ENCODE measurements around the gene ZBTB24. TPM values are rescaled to one million over a fixed set of nuclear protein-coding genes. Genes with fewer than 3 reads are reported as not detected.

Gene ZBTB24
- total and polyA plus RNA-seq, 3 donors from 2014 or later, result 8.1 to 13.3 (median 12.4) TPM

DNA sequence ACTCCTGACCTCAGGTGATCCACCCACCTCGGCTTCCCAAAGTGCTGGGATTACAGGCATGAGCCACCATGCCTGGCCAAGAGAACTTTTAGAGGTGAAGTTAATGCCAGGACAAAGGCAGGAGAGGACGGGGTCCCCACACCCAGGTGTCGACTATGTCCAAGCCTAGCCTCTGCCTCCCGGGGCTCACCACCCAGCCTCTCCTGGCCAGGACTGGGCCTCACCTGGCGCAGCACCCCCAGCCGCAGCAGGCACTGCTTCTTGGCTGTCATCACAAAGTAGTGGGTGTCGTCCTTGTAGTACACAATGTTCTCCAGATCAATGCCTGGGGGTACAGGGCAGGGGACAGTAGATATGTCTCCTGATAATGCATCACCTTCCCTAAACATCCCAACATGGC, 31.6 kb downstream of the ZBTB24 start:
- peaks cover 11% of the 10 kb centered on the region for H3K4me1 ChIP-seq
- intact Hi-C loops (cut with DNase I; ENCODE audit: low total_unique reads), result no loop called here
- H3K27ac ChIP-seq, result no peak overlapping the region
- H3K36me3 ChIP-seq (ENCODE audit: low read depth, missing control alignments), result no peaks in the 10 kb centered on the region
- no peaks in the 10 kb centered on the region for H3K27me3 ChIP-seq
- DNase-seq, result no peak
- TF ChIP-seq POLR2A (IDR thresholded peaks at IDR 0.05) (no peak), CTCF (IDR thresholded peaks at IDR 0.05) (no peak)
- WGBS, 2 donors, result 95 to 96% methylated on average over 7 of the region's 7 CpGs
- H3K4me3 ChIP-seq, result no peak overlapping the region
- H3K9me3 ChIP-seq, result no peaks in the 10 kb centered on the region

DNA sequence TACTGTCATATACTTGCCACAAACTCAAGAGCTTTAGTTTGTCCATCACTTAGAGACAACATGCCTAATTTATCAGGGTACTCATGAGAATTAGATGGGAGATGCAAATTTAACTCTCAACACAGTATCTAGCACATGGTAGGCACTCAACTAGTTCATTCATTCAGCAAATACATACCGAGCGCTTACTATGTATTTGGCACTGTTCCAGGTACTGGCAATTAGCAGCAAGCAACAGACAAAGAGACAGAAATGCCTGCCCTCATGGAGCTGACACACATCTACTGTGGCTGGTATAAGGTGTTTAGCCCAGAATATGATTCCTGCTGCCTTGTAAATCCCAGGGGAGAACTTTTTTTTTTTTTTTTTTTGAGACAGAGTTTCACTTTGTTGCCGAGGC, 32.2 kb downstream of the ZBTB24 start:
- 76 to 85% methylated on average over 3 of the region's 3 CpGs for WGBS, 2 donors
- no peaks in the 10 kb centered on the region for H3K9me3 ChIP-seq
- no peak overlapping the region for H3K4me3 ChIP-seq
- H3K36me3 ChIP-seq (ENCODE audit: low read depth, missing control alignments), result no peaks in the 10 kb centered on the region
- TF ChIP-seq CTCF (IDR thresholded peaks at IDR 0.05) (no peak), POLR2A (IDR thresholded peaks at IDR 0.05) (no peak)
- no peak overlapping the region for H3K27ac ChIP-seq
- H3K4me1 ChIP-seq, result peaks cover 11% of the 10 kb centered on the region
- no peak for DNase-seq
- H3K27me3 ChIP-seq, result no peaks in the 10 kb centered on the region
- intact Hi-C loops (cut with DNase I; ENCODE audit: low total_unique reads), result no loop called here

- H3K4me1 ChIP-seq, result peaks cover 11% of the 10 kb centered on the region
- WGBS, 2 donors, result 93 to 94% methylated on average over 10 to 16 of the region's 16 CpGs
- H3K36me3 ChIP-seq (ENCODE audit: low read depth, missing control alignments), result no peaks in the 10 kb centered on the region
- H3K9me3 ChIP-seq, result no peaks in the 10 kb centered on the region
- no peak for DNase-seq
- no peak overlapping the region for H3K27ac ChIP-seq
- TF ChIP-seq CTCF (IDR thresholded peaks at IDR 0.05), result no peak
- no peak for TF ChIP-seq POLR2A (IDR thresholded peaks at IDR 0.05)
- no peaks in the 10 kb centered on the region for H3K27me3 ChIP-seq
- H3K4me3 ChIP-seq, result no peak overlapping the region
- intact Hi-C loops (cut with DNase I; ENCODE audit: low total_unique reads), result no loop called here
Observed at GRCh38 chr6:109449795-109450673, 33.0 kb downstream of the ZBTB24 start.

DNA sequence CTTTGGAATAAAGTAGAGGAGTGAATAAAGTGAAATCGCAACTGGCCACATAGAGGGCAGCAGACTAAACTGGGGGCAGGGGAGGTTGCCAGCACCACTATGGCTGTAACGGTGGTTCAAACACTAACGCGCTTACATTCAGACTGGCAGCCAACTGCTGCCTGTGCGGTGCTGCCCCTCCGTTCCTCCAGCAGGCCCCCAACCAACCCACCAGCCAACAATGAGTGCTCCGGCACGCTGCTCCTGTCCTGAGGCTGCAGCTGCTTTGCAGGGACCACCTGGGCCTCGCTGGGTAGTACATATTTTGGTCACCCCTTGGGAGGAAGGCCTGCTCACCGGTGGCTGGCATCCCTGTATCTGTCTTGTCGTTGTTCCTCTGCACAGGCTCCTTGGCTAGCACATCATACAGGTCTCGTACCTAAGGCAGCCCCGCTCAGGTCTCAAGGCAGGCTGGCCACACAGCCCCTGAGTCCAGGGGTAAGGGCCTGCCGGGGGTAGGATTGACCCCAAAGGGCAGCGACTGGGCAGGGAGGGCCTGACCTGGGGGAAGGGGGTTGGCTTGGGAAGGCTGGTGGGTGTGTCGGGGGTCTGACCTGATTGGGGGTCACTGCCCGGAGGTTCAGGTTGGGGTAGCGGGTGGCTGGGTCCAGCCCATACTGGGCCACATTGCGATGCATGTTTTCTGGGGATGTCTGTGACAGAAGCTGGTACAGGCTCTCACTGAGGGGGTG, 33.8 kb downstream of the ZBTB24 start:
- Histone ChIP-seq H3K4me1 (peaks cover 6% of the 10 kb centered on the region), H3K36me3 (ENCODE audit: low read depth, missing control alignments) (no peaks in the 10 kb centered on the region), H3K27ac (no peak overlapping the region), H3K4me3 (no peak overlapping the region), H3K9me3 (no peaks in the 10 kb centered on the region), H3K27me3 (no peaks in the 10 kb centered on the region)
- intact Hi-C loops (cut with DNase I; ENCODE audit: low total_unique reads), result no loop called here
- no peak for TF ChIP-seq POLR2A (IDR thresholded peaks at IDR 0.05)
- 90 to 94% methylated on average over 12 to 19 of the region's 19 CpGs for WGBS, 2 donors
- no peak for DNase-seq

DNA sequence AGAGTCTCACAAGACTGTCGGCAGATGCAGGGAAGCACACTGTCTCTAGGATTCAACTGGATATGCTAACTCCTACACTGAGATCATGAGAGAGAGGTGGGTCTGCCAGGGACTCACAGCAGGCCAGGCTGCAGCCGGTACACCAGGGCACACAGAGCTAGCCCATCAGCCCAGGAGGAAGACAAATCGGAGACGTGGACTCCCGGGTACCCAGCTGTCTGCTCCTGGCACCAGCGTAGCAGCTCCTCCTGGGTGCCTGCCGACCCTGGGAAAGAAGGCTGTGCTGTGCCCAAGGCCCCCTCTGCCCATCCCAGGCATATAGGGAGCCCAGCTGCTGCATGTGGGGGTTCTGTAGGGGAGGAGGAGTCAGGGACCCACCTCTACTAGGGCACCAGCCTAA, 34.4 kb downstream of the ZBTB24 start:
- H3K36me3 ChIP-seq (ENCODE audit: low read depth, missing control alignments), result no peaks in the 10 kb centered on the region
- H3K4me1 ChIP-seq, result peaks cover 1% of the 10 kb centered on the region
- H3K9me3 ChIP-seq, result no peaks in the 10 kb centered on the region
- 73 to 87% methylated on average over 7 of the region's 7 CpGs for WGBS, 2 donors
- no peak for DNase-seq
- no peak overlapping the region for H3K27ac ChIP-seq
- TF ChIP-seq CTCF (IDR thresholded peaks at IDR 0.05) (no peak), POLR2A (IDR thresholded peaks at IDR 0.05) (no peak)
- no peak overlapping the region for H3K4me3 ChIP-seq
- intact Hi-C loops (cut with DNase I; ENCODE audit: low total_unique reads), result no loop called here
- H3K27me3 ChIP-seq, result no peaks in the 10 kb centered on the region

Data from testis (tissue), 3 donors.